Measurements from ENCODE around the gene RAB3IP. TPM values are rescaled to one million over a fixed set of nuclear protein-coding genes. Genes with fewer than 3 reads are reported as not detected.
"Not testable (repeated sequence)": the region's sequence is repeated elsewhere in the genome, so short reads cannot be mapped to it uniquely, and the experiment has no call there.

Gene RAB3IP
- total and polyA plus RNA-seq, 10 of the 15 experiments (the other 5 are each of a cell fraction or from before 2014, with no cell fraction given) = 18.8 to 53.6 (median 28.7) TPM

- TF ChIP-seq BCL3 (IDR thresholded peaks at IDR 0.05; ENCODE audit: borderline replicate concordance, insufficient read depth, low read depth, low read length, poor library complexity, severe bottlenecking) (no peak), MLLT1 (IDR thresholded peaks at IDR 0.05) (no peak), GABPA (IDR thresholded peaks at IDR 0.05; ENCODE audit: low read depth) (no peak), STAT3 (IDR thresholded peaks at IDR 0.05; ENCODE audit: low read depth, low read length) (no peak), RFX5 (IDR thresholded peaks at IDR 0.05; ENCODE audit: low read depth, low read length) (no peak), SREBF1 (IDR thresholded peaks at IDR 0.05; ENCODE audit: low read length) (no peak), BRCA1 (IDR thresholded peaks at IDR 0.05; ENCODE audit: low read depth, low read length) (no peak), MEF2B (IDR thresholded peaks at IDR 0.05; ENCODE audit: partially characterized antibody, poor library complexity, severe bottlenecking) (no peak), PAX5 (IDR thresholded peaks at IDR 0.05; ENCODE audit: borderline replicate concordance, low read depth, low read length) (no peak), GATAD2B (conservative IDR thresholded peaks at IDR 0.05; ENCODE audit: low read depth) (no peak)
Observed at GRCh38 chr12:69792533-69792932, 53.9 kb downstream of the RAB3IP start (continued).

- RAD21 ChIA-PET (ENCODE audit: unreplicated experiment); H3K9me3 ChIP-seq (replicated peaks; ENCODE audit: control insufficient read depth, insufficient read depth, low read length); H2AFZ ChIP-seq (ENCODE audit: control insufficient read depth, low read depth, low read length); H3K4me2 ChIP-seq (ENCODE audit: control insufficient read depth, insufficient read depth); POLR2A ChIA-PET; intact Hi-C loops (cut with micrococcal nuclease; ENCODE audit: unreplicated experiment); H3K27ac ChIP-seq (ENCODE audit: control insufficient read depth, insufficient read depth); ATAC-seq; CTCF ChIA-PET; H3K36me3 ChIP-seq (ENCODE audit: control insufficient read depth in 2 of 2, insufficient read depth in 2 of 2, low read length in 1 of 2); H4K20me1 ChIP-seq (ENCODE audit: control insufficient read depth, insufficient read depth); H3K79me2 ChIP-seq (ENCODE audit: control insufficient read depth, insufficient read depth, low read length); BruUV-seq (replicated peaks); H3K27me3 ChIP-seq (replicated peaks in 1 of 2; ENCODE audit: control insufficient read depth in 2 of 2, insufficient read depth in 2 of 2, low read length in 1 of 2); in situ Hi-C loops (cut with MboI); DNase-seq (ENCODE audit: low read depth, low spot score); FAIRE-seq; H3K4me3 ChIP-seq; H3K4me1 ChIP-seq (ENCODE audit: control insufficient read depth, insufficient read depth, low read length); H3K9ac ChIP-seq (ENCODE audit: control insufficient read depth, insufficient read depth, low read length): not testable (repeated sequence)
- WGBS (ENCODE audit: insufficient coverage, insufficient replicate concordance, low lambda C conversion rate, missing lambda C conversion rate) = 98% methylated on average over 55 of the region's 62 CpGs
- SMC1A ChIA-PET (ENCODE audit: uncharacterized antibody, unreplicated experiment) = interaction anchor here (0.6 kb wide), 1 partner anchor 402 kb away, joined by 3 read pairs; no protein-coding TSS in a partner anchor
Observed at GRCh38 chr12:69807101-69807897, 68.6 kb downstream of the RAB3IP start.
